Loucy (cell line): Measurements from ENCODE around the gene CKAP4.

ENCODE experiments used
- H2AFZ ChIP-seq: fragments of 200-600 bp; sonication (generic); 2 replicates; pipeline ENCODE4 v1.6.0; 2016; ENCODE audit warnings: antibody characterized with exemption, mild to moderate bottlenecking, low read length, moderate library complexity
- H3F3A ChIP-seq: fragments of 200-600 bp; 2 replicates; pipeline ENCODE4 v1.6.0; 2016; ENCODE audit warnings: antibody characterized with exemption, low read depth, mild to moderate bottlenecking
- H3K27me3 ChIP-seq: fragments of 200-600 bp; sonication (generic); 2 replicates; pipeline ENCODE4 v1.6.1; 2014; ENCODE audit warnings: low read length, mild to moderate bottlenecking; ENCODE audit not compliant: insufficient read depth, poor library complexity, severe bottlenecking
- H3K36me3 ChIP-seq: fragments of 200-600 bp; sonication (generic); 2 replicates; pipeline ENCODE4 v1.6.1; 2016; ENCODE audit warnings: low read length; ENCODE audit not compliant: insufficient read depth
- H3K4me1 ChIP-seq: fragments of 200-600 bp; sonication (generic); 2 replicates; pipeline ENCODE4 v1.5.1; 2014; ENCODE audit warnings: low read length, mild to moderate bottlenecking; ENCODE audit not compliant: insufficient read depth, poor library complexity, severe bottlenecking
- H3K4me2 ChIP-seq: fragments of 200-600 bp; sonication (generic); 2 replicates; pipeline ENCODE4 v1.6.0; 2014; ENCODE audit warnings: antibody characterized with exemption, low read length, low read depth, mild to moderate bottlenecking; ENCODE audit not compliant: poor library complexity, severe bottlenecking
- H3K4me3 ChIP-seq: fragments of 200-600 bp; sonication (generic); 2 replicates; pipeline ENCODE4 v1.5.1; 2014; ENCODE audit warnings: low read length, mild to moderate bottlenecking, mixed read lengths; ENCODE audit not compliant: poor library complexity, severe bottlenecking
- H3K79me2 ChIP-seq: fragments of 200-600 bp; sonication (generic); 2 replicates; pipeline ENCODE4 v1.6.1; 2014; ENCODE audit warnings: low read length; ENCODE audit not compliant: insufficient read depth
- H3K9ac ChIP-seq: fragments of 200-600 bp; sonication (generic); 2 replicates; pipeline ENCODE4 v1.6.0; 2014; ENCODE audit warnings: mild to moderate bottlenecking, low read depth, low read length, moderate library complexity; ENCODE audit not compliant: poor library complexity, severe bottlenecking
- H3K9me2 ChIP-seq: fragments of 200-600 bp; sonication (generic); replicated peaks from 2 replicates; pipeline ENCODE4 v1.6.1; 2016; ENCODE audit warnings: low read depth, low read length, mixed read lengths
- H3K9me3 ChIP-seq: fragments of 200-600 bp; sonication (generic); 2 replicates; pipeline ENCODE4 v1.6.1; 2014; ENCODE audit warnings: mild to moderate bottlenecking, antibody characterized with exemption, low read length, low read depth; ENCODE audit not compliant: insufficient read depth
- H4K20me1 ChIP-seq: fragments of 200-600 bp; sonication (generic); 2 replicates; pipeline ENCODE4 v1.6.0; 2014; ENCODE audit warnings: antibody characterized with exemption, low read length, mild to moderate bottlenecking; ENCODE audit not compliant: insufficient read depth, poor library complexity, severe bottlenecking
- CTCF ChIP-seq: fragments of 200-600 bp; sonication (generic); conservative IDR thresholded peaks from 2 replicates; pipeline ENCODE4 v1.5.1; 2014; ENCODE audit warnings: mild to moderate bottlenecking, antibody characterized with exemption, low read length
- EZH2phosphoT487 ChIP-seq: fragments of 200-600 bp; IDR thresholded peaks from 2 replicates; pipeline ENCODE4 v1.6.1; 2018; ENCODE audit warnings: antibody characterized with exemption, mild to moderate bottlenecking, moderate library complexity, borderline replicate concordance

Gene CKAP4

GRCh38 chr12:106292339-106292738, 44.5 kb upstream of the CKAP4 start:
- no peak overlapping the region for H2AFZ ChIP-seq
- H4K20me1 ChIP-seq = no peaks in the 10 kb centered on the region
- no peak overlapping the region for H3K4me3 ChIP-seq
- no peak overlapping the region for H3K4me2 ChIP-seq
- H3K9ac ChIP-seq = no peak overlapping the region
- TF ChIP-seq CTCF (no peak), EZH2phosphoT487 (no peak)
- H3K9me2 ChIP-seq = no peaks in the 10 kb centered on the region
- no peaks in the 10 kb centered on the region for H3K79me2 ChIP-seq
- no peaks in the 10 kb centered on the region for H3K36me3 ChIP-seq
- H3K9me3 ChIP-seq = no peaks in the 10 kb centered on the region
- no peaks in the 10 kb centered on the region for H3K27me3 ChIP-seq
- no peaks in the 10 kb centered on the region for H3F3A ChIP-seq
- no peaks in the 10 kb centered on the region for H3K4me1 ChIP-seq

- Histone ChIP-seq H3K9ac (no peak overlapping the region), H4K20me1 (no peaks in the 10 kb centered on the region), H3K9me2 (no peaks in the 10 kb centered on the region), H3K36me3 (no peaks in the 10 kb centered on the region), H3K4me1 (no peaks in the 10 kb centered on the region), H3K9me3 (no peaks in the 10 kb centered on the region), H2AFZ (no peak overlapping the region), H3K27me3 (no peaks in the 10 kb centered on the region), H3K4me3 (no peak overlapping the region), H3K4me2 (no peak overlapping the region), H3K79me2 (no peaks in the 10 kb centered on the region), H3F3A (no peaks in the 10 kb centered on the region)
- TF ChIP-seq EZH2phosphoT487 = no peak
- no peak for TF ChIP-seq CTCF
Measured at GRCh38 chr12:106291342-106291741, 43.5 kb upstream of the CKAP4 start.

GRCh38 chr12:106290666-106291065, 42.8 kb upstream of the CKAP4 start:
- H3K9me2 ChIP-seq = no peaks in the 10 kb centered on the region
- no peaks in the 10 kb centered on the region for H4K20me1 ChIP-seq
- no peak overlapping the region for H2AFZ ChIP-seq
- TF ChIP-seq CTCF (no peak), EZH2phosphoT487 (no peak)
- H3K9ac ChIP-seq = no peak overlapping the region
- no peaks in the 10 kb centered on the region for H3K9me3 ChIP-seq
- no peaks in the 10 kb centered on the region for H3K4me1 ChIP-seq
- no peaks in the 10 kb centered on the region for H3F3A ChIP-seq
- H3K79me2 ChIP-seq = no peaks in the 10 kb centered on the region
- H3K36me3 ChIP-seq = no peaks in the 10 kb centered on the region
- H3K4me3 ChIP-seq = no peak overlapping the region
- no peak overlapping the region for H3K4me2 ChIP-seq
- no peaks in the 10 kb centered on the region for H3K27me3 ChIP-seq
